ENCODE data around the gene PI3.

GRCh38 chr20:45221076-45221475 is 46.4 kb downstream of the PI3 start, which contains the start of gene SEMG2:
- TF ChIP-seq ZNF274 (IDR thresholded peaks at IDR 0.05; ENCODE audit: low read depth, low read length) = no peak
- no peak for TF ChIP-seq YY1 (IDR thresholded peaks at IDR 0.05; ENCODE audit: insufficient read depth, insufficient read length)

All from NT2/D1 (cell line).